ENCODE data around the gene OR2W1. TPM values are rescaled to one million over a fixed set of nuclear protein-coding genes. Genes with fewer than 3 reads are reported as not detected.

Gene OR2W1
- total RNA-seq, 2 experiments from 2014 or later: not detected

DNA sequence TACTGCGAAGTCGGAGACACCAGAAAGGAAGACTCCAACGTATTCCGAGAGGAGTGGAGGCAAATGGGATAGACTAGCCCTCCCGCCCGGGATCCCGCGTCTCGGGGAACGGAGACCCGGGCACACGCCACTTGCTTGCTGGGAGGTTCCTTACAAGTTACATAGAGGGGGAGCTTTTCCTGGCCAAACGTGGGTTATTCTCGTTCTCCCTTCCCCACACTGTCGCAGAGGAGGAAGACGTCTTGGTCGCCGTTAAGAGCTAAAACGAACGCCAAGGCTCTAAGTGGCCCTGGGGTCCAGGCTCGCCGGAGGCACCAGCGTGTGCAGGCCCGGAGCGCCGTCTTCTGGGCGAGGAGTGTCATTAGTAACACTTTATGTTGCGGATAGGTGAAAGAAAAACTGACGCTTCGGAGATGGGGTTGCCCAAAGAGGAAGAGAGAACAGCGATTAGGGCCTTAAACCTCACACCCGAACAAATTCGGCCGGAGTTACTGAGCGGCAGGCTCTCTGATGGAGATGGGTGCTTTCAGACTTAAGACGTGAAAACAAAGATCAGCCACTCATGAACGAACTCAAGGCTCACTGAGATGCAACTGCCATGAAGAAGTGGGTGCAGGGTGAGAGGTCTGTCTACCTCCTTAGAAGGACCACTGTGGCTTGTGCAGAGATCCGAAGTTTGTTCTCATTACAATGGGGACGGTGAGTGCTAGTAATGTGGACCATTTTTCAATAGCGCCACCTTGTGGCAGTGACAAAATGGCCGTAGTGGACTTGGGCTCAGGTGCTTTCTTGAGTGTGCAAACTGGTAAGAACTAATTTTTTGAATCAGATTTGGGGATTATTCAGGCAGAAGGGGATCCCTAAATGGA lies 28.2 kb downstream of the OR2W1 start:
- POLR2A ChIA-PET: interaction anchor here (0.6 to 3.7 kb wide), 11 partner anchors 12 to 190 kb away, joined by 3 to 27 read pairs (median 4); partner anchors contain the start of genes TRIM27 and ZNF311
- peaks cover 33% of the 10 kb centered on the region for H3K27me3 Mint-ChIP-seq
- H3K4me3 Mint-ChIP-seq: peak overlapping the region; percentile 89
- ATAC-seq (ENCODE audit: low read depth) (peak; percentile 88), DNase-seq (peak; percentile 82)
- H3K9me3 Mint-ChIP-seq: no peaks in the 10 kb centered on the region
- peaks cover 4% of the 10 kb centered on the region for H3K36me3 Mint-ChIP-seq
- peaks cover 14% of the 10 kb centered on the region for H3K4me1 Mint-ChIP-seq
- peak overlapping the region; percentile 88 for H3K27ac Mint-ChIP-seq

DNA sequence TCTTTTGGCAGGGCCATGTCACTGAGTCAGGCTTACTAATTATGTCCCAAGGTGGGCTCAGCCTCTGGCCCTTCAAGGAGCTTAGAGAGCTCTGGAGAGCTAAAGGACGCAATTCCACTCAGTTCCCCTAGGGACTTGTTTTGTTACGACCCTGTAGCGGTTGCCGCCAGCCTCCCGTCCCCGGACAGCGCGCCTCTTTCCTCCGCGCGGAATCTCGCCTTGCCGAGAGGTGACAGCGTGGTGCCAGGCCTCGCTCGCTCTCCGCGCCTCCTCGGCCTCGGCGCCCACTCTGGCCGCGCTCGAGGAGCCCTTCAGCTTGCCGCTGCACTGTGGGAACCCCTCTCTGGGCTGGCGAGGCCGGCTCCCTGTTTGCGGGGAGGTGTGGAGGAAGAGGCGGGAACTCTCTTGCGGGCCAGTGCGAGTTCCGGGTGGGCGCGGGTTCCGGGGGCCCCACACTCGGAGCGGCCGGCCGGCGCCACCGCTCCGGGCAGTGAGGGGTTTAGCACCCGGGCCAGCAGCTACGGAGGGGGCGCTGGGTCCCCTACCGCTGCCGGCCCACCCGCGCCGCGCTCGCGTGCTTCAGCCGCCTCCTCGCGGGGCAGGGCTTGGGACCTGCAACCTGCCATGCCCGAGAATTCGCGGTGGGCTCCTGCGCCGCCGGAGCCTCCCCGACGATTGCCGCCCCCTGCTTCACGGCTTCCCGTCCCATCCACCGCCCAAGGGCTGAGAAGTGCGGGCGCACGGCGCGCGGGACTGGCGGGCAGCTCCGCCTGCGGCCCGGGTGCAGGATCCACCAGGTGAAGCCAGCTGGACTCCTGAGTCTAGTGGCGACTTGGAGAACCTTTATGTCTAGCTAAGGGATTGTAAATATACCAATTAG lies 30.0 kb downstream of the OR2W1 start:
- ATAC-seq (ENCODE audit: low read depth) (no peak), DNase-seq (no peak)
- POLR2A ChIA-PET: interaction anchor here (1.8 to 3.7 kb wide), 2 partner anchors 149 to 177 kb away, joined by 10 to 27 read pairs; no protein-coding TSS in a partner anchor
- Mint-ChIP-seq H3K4me3 (peak overlapping the region; percentile 89), H3K27me3 (peaks cover 32% of the 10 kb centered on the region), H3K9me3 (no peaks in the 10 kb centered on the region), H3K36me3 (peaks cover 4% of the 10 kb centered on the region), H3K4me1 (peaks cover 21% of the 10 kb centered on the region), H3K27ac (no peak overlapping the region)

DNA sequence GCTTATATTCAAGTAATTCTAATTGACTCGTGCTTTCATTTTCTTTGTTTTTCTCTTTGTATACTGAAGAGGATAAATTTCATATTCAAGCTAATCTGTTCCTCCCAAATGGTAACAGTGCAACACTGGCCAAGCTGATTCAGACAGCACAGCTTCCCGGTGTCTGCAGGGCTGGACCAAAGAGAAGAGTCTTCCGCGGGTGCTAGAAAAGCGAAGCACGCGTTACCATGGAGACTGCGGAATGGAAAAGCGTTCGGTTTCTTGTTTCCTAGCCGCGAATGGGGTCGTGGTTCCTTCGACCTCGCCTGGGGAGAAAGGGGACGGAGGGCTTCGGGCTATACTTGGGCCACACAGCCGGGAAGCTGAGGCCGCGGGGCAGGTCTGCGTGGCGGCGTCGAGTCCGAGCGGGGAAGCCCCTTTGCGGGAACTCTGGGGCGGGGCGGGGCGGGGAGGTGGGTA lies 33.7 kb downstream of the OR2W1 start:
- Mint-ChIP-seq H3K4me3 (peak overlapping the region; percentile 89), H3K36me3 (peaks cover 4% of the 10 kb centered on the region), H3K4me1 (peaks cover 17% of the 10 kb centered on the region), H3K27me3 (peaks cover 31% of the 10 kb centered on the region), H3K9me3 (no peaks in the 10 kb centered on the region), H3K27ac (peak overlapping the region; percentile 56)
- DNase-seq (peak; percentile 59), ATAC-seq (ENCODE audit: low read depth) (peak; percentile 65)
- POLR2A ChIA-PET: interaction anchor here (0.6 to 1.6 kb wide), 7 partner anchors 30 to 1118 kb away, joined by 3 to 6 read pairs (median 4); a partner anchor contains a TSS

DNA sequence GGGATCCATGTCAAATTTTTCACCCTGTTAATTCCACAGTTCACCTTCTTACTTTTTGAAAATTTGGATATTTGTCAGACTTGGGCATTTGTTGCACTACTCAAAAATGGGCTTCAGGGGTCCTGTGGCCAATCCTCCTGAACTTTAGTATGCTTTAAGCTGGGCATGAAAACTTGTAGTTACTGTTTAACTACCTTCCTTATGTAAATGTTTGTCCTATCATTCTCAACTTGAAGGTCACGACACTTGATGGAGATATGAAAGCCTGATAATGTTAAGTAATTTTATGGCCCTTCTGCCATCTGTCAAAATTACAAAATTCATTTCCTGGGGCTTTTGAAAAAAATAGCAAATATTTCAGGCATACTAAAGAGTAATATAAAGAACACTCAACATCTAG lies 35.6 kb downstream of the OR2W1 start:
- POLR2A ChIA-PET: no interaction called here
- DNase-seq (no peak), ATAC-seq (ENCODE audit: low read depth) (no peak)
- H3K9me3 Mint-ChIP-seq: peaks cover 8% of the 10 kb centered on the region
- peaks cover 28% of the 10 kb centered on the region for H3K4me1 Mint-ChIP-seq
- peaks cover 13% of the 10 kb centered on the region for H3K36me3 Mint-ChIP-seq
- H3K27me3 Mint-ChIP-seq: peaks cover 31% of the 10 kb centered on the region
- no peak overlapping the region for H3K27ac Mint-ChIP-seq
- no peak overlapping the region for H3K4me3 Mint-ChIP-seq

DNA sequence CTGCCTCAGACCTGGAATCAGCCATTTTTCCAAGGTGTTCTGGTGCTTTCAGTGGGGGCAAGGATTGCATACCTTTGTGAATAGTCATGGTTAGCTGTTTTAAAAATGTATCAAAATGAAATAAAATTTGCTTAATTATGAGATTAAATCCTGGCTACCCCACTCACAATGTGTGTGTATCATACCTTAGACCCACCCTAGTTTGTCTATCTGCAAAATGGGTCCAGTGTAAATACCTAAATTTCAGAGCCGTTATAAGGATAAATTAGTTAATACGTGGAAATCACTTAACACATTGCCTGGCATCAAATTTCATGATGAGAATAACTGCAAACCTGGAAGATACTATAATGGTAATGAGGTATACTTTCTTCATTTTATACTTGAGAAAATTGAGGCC lies 36.9 kb downstream of the OR2W1 start:
- ATAC-seq (ENCODE audit: low read depth): no peak
- Mint-ChIP-seq H3K36me3 (peaks cover 10% of the 10 kb centered on the region), H3K4me1 (peaks cover 31% of the 10 kb centered on the region), H3K9me3 (peaks cover 8% of the 10 kb centered on the region), H3K27ac (no peak overlapping the region), H3K4me3 (no peak overlapping the region), H3K27me3 (peaks cover 25% of the 10 kb centered on the region)
- POLR2A ChIA-PET: no interaction called here
- DNase-seq: no peak

DNA sequence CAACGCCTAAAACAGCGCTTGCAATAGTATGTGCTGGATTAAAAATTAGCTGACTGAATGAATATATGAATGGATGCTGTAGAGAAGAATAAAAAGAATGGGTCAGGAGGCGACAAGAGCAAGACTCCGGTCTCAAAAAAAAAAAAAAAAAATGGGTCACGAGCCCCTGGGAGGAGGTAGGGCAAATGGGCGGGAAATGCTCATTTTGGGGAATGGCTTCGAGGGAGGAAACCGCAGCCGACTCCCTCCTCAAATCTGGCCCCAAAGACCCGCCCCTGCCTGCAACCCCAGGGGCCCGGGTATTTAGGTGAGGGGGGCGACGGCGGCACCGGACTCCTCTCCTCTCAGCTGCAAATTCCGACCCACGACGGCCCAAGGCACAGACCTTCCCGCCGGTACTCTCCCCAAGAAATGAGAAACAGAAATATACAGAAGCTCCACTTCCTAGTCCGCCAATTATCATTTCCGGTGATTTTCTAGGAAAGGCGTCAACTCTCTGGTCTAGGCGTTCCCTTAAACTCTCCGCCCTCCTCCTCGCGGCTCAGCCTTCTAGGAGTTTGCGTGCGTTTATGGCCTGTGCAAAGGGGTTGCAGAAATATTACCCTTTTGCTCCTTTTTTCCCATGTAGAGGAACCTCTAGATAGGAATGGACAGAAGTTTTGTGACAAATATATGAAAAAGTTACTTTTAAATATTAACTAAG lies 39.6 kb downstream of the OR2W1 start, which contains the start of gene ZNF311:
Gene ZNF311 (minus strand): TSS at position 133 of the 703 bp plus-strand sequence. CDS start 1,361 bp downstream, outside the sequence.
- Mint-ChIP-seq H3K27ac (peak within 1 kb of the TSS; percentile 71), H3K4me3 (peak within 1 kb of the TSS; percentile 84), H3K4me1 (peaks cover 21% of the 10 kb centered on the region), H3K27me3 (peaks cover 17% of the 10 kb centered on the region), H3K9me3 (peaks cover 8% of the 10 kb centered on the region), H3K36me3 (peaks cover 10% of the 10 kb centered on the region)
- peak; percentile 51 for DNase-seq
- ATAC-seq (ENCODE audit: low read depth): peak; percentile 95
- POLR2A ChIA-PET: interaction anchor here (1.0 to 1.4 kb wide), 2 partner anchors 11 to 15 kb away, joined by 5 to 6 read pairs; no protein-coding TSS in a partner anchor

DNA sequence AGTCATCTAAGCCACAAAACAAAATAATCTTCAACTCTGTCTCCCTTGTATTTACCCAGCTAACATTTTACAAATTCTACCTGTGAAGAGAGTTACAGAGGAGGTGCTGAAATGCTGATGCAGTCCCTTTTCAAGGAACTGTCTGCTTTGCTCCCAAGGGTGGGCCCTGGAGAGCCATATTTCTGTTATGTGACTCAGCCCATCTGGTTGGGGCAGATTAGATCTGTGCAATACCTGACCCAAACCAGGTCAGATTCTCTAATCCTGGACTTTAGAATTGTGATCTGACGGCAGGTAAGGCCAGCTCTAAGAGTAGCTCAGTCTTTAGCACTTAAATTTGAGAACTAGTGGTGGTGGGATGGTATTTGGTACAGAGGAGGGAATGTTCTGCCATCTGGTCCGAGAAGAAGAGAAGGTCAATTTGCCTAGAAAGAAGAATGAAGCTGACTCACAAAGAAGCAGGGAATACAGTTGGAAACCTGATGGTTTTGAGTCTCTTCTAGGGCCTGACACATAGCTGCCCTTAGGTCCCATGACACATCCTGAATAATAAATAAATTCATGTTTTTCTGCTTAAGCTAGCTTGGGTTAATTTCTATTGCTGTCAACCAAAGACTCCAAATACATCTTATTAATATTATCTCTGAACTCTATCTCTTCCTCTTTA lies 48.0 kb downstream of the OR2W1 start:
- ATAC-seq (ENCODE audit: low read depth) (no peak), DNase-seq (no peak)
- Mint-ChIP-seq H3K4me3 (no peak overlapping the region), H3K4me1 (peaks cover 2% of the 10 kb centered on the region), H3K27ac (no peak overlapping the region), H3K9me3 (no peaks in the 10 kb centered on the region), H3K36me3 (peaks cover 2% of the 10 kb centered on the region), H3K27me3 (peaks cover 10% of the 10 kb centered on the region)
- POLR2A ChIA-PET: interaction anchor here (0.6 kb wide), 1 partner anchor 139 kb away, joined by 3 read pairs; no protein-coding TSS in a partner anchor

DNA sequence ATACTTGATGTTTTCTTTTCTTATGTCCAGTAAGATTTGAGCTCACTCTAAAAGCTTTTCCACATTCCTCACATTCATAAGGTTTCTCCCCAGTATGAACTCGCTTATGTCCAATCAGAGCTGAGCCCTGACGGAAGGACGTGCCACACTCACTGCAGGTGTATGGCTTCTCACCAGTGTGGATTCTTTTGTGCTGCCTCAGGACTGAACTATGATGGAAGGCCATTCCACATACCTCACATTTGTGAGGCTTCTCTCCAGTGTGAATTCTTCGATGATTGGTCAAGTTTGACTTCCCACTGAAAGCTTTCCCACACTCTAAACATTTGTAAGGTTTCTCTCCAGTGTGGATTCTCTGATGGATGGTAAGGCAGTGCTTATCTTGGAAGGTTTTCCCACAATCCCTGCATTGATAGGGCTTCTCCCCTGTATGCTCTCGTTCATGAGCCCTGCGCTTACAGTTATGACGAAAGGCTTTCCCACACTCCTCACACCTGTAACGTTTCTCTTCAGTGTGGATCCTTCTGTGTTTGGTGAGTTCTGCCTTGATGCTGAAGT lies 49.8 kb downstream of the OR2W1 start:
- Mint-ChIP-seq H3K36me3 (peaks cover 2% of the 10 kb centered on the region), H3K9me3 (no peaks in the 10 kb centered on the region), H3K4me3 (no peak overlapping the region), H3K4me1 (peaks cover 2% of the 10 kb centered on the region), H3K27ac (no peak overlapping the region), H3K27me3 (peaks cover 8% of the 10 kb centered on the region)
- no peak for DNase-seq
- POLR2A ChIA-PET: interaction anchor here (1.4 kb wide), 1 partner anchor 9 kb away, joined by 3 read pairs; no protein-coding TSS in a partner anchor
- ATAC-seq (ENCODE audit: low read depth): no peak

Other genes with a start within 250 kb of the OR2W1 start
- gene TRIM27, start 121.2 kb downstream of the OR2W1 start, total RNA-seq: 10 to 100 TPM; 64.4 to 67.1 TPM
- under 1 TPM; 0.45 to 0.47 TPM for gene ZNF311, start 39.9 kb downstream of the OR2W1 start, total RNA-seq
- gene OR2B3, start 42.1 kb upstream of the OR2W1 start, total RNA-seq: not detected
- not detected for gene OR2J1, start 54.3 kb upstream of the OR2W1 start, total RNA-seq
- not detected for gene OR2J3, start 62.9 kb upstream of the OR2W1 start, total RNA-seq
- not detected for gene OR2J2, start 125.7 kb upstream of the OR2W1 start, total RNA-seq